K562 (cell line): ENCODE results near the gene NAA40. TPM values are rescaled to one million over a fixed set of nuclear protein-coding genes. Genes with fewer than 3 reads are reported as not detected.

Experiments
- BHLHE40 ChIP-seq: IDR thresholded peaks from 2 replicates; pipeline ENCODE4 v1.6.1; 2011; ENCODE audit warnings: low read length, improper control_type of control experiment
- CEBPB ChIP-seq: fragments of 450-650 bp; IDR thresholded peaks from 2 replicates; pipeline ENCODE4 v1.6.1; 2016; ENCODE audit warnings: missing genetic modification characterization, missing compliant biosample characterization
- CSDE1 ChIP-seq, 2 experiments: fragments of 450-650 bp; IDR thresholded peaks; 2 replicates each; pipeline ENCODE4 v1.6.1; 2016; ENCODE audit warnings: mild to moderate bottlenecking in 1 of 2
- CTBP1 ChIP-seq: fragments of 450-650 bp; IDR thresholded peaks from 2 replicates; pipeline ENCODE4 v1.6.1; 2016; ENCODE audit warnings: borderline replicate concordance
- EGR1 ChIP-seq: fragments of 450-650 bp; conservative IDR thresholded peaks from 2 replicates; pipeline ENCODE4 v1.6.1; 2017; ENCODE audit warnings: mild to moderate bottlenecking
- GABPA ChIP-seq: fragments of 200-800 bp; sonication (Bioruptor generic); conservative IDR thresholded peaks from 2 replicates; pipeline ENCODE4 v1.6.1; 2016; ENCODE audit warnings: low read depth, missing genetic modification characterization, missing compliant biosample characterization
- MTA2 ChIP-seq: fragments of 450-650 bp; IDR thresholded peaks from 2 replicates; pipeline ENCODE4 v1.6.1; 2016; ENCODE audit warnings: low read depth
- PHB ChIP-seq: fragments of 250-450 bp; sonication (Bioruptor Pico); IDR thresholded peaks from 2 replicates; pipeline ENCODE4 v1.5.0; 2021
- RBBP5 ChIP-seq: fragments of 200-600 bp; sonication (generic); IDR thresholded peaks from 2 replicates; pipeline ENCODE4 v1.6.1; 2012; ENCODE audit warnings: borderline replicate concordance, mild to moderate bottlenecking, low read length, control low read depth, inconsistent platforms; ENCODE audit not compliant: insufficient read depth, poor library complexity, severe bottlenecking
- STAG1 ChIP-seq: sonication (generic); formaldehyde crosslinking; IDR thresholded peaks from 2 replicates; pipeline ENCODE4 v1.5.0; 2020; ENCODE audit warnings: missing genetic modification reagents, borderline replicate concordance
- ZBTB11 ChIP-seq, 3 experiments: fragments of 200-800 bp in 1 of 3; fragments of 250-450 bp in 1 of 3; fragments of 450-650 bp in 1 of 3; sonication (Bioruptor Pico) in 1 of 3; sonication (Bioruptor generic) in 1 of 3; formaldehyde crosslinking in 1 of 3; IDR thresholded peaks; 2 replicates each; pipeline versions ENCODE4 v1.6.1 to v1.8.0; 2016 to 2022; ENCODE audit warnings: mild to moderate bottlenecking in 2 of 3, missing genetic modification characterization in 2 of 3, missing compliant biosample characterization in 1 of 3, moderate library complexity in 1 of 3
- ZBTB40 ChIP-seq, 2 experiments: fragments of 450-650 bp in 1 of 2; sonication (generic) in 1 of 2; formaldehyde crosslinking in 1 of 2; IDR thresholded peaks; 2 replicates each; pipeline versions ENCODE4 v1.7.1 to v1.9.0; 2016 to 2022; ENCODE audit warnings: inconsistent platforms in 1 of 2, mild to moderate bottlenecking in 1 of 2, missing genetic modification reagents in 1 of 2
- polyA plus RNA-seq, 8 experiments: library from polyadenylated mRNA; depleted of rRNA in 4 of 8; stranded (reverse) in 5 of 8; unstranded in 3 of 8; fragments of >200 nt; fragmentation: Nextera tagmentation in 2 of 8; fragmentation: Illumina TruSeq in 1 of 8; extraction: Ambion mirVana in 2 of 8; extraction: Trizol in 1 of 8; gene quantifications; 2 replicates each; pipeline versions ENCODE4 v1.2.1 to v1.2.3, GENCODE V29; 2011 to 2014; ENCODE audit warnings: inconsistent platforms in 1 of 8, missing spikeins in 1 of 8
- total RNA-seq, 7 experiments: library from RNA; depleted of rRNA in 6 of 7; stranded (reverse); fragments of >200 nt in 6 of 7; fragmentation: Illumina TruSeq in 2 of 7; extraction: Trizol in 2 of 7; gene quantifications; 2 replicates each; pipeline versions ENCODE4 v1.2.1 to v1.2.3, GENCODE V29; 2011 to 2021; ENCODE audit warnings: low replicate concordance in 1 of 7

The NAA40 gene
- total and polyA plus RNA-seq, 9 of the 15 experiments (the other 6 are each of a cell fraction or from before 2014, with no cell fraction given): 6.2 to 39.0 (median 23.1) TPM

DNA sequence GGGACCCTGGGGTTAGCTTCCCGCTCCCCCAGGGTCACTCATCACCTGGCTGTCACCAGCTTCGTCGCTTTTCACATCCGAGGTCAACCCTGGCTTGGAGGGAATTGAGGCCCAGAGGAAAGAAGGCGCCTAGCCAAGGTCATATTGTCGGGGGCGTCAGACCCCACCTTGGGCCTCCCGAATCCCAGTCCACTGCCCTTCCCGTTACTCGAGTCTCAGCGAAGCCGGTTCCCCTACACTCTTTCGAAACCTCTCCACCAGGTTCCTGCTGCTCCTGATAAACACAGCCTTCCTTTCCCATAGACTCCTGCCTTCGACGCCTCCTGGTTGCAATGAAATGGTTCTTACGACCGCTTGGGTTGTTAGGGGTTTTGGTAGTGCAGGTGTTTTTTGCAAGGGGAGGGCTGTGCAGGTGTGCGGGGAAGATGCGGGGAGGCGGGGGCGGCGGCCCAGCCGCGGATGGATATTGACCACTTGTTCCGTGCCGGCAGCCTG is 642 bp downstream of the NAA40 start (continued):
- TF ChIP-seq CSDE1 (IDR thresholded peaks at IDR 0.05) (no peak), RBBP5 (peak; percentile 59), BHLHE40 (no peak), STAG1 (CRISPR knock-in tag) (0 out of 2 replicates have a peak, but pooled peaks have one; percentile 14), EGR1 (peak; percentile 79), ZBTB11 (CRISPR knock-in tag; IDR thresholded peaks at IDR 0.05) (no peak), ZBTB40 (IDR thresholded peaks at IDR 0.05) (0 out of 2 replicates have a peak, but pooled peaks have one; percentile 42), ZBTB40 (CRISPR knock-in tag; IDR thresholded peaks at IDR 0.05) (no peak), CEBPB (peak; percentile 32; the same call in 1 of the 2 replicates), GABPA (tag) (peak; percentile 10; the same call in 1 of the 2 replicates), CTBP1 (peak; percentile 29; the same call in 1 of the 2 replicates), MTA2 (0 out of 2 replicates have a peak, but pooled peaks have one; percentile 9), PHB (CRISPR knock-in tag) (no peak)
